Effector memory CD4-positive, alpha-beta T cell (primary cell): ENCODE results near the gene UAP1L1.

Experiments
- DNase-seq, 3 donors: peaks; one replicate each; pipeline ENCODE4 v3.0.0-alpha.2; 2020
- H3K27ac ChIP-seq: 2 replicates; pipeline ENCODE4 v1.7.0; 2013; ENCODE audit warnings: mild to moderate bottlenecking, low read length, moderate library complexity; ENCODE audit not compliant: insufficient read depth, poor library complexity, severe bottlenecking
- H3K27me3 ChIP-seq: replicated peaks from 2 replicates; pipeline ENCODE4 v1.7.0; 2013; ENCODE audit warnings: mild to moderate bottlenecking, low read length; ENCODE audit not compliant: insufficient read depth, control insufficient read depth, poor library complexity, severe bottlenecking
- H3K36me3 ChIP-seq: 2 replicates; pipeline ENCODE4 v1.7.0; 2013; ENCODE audit warnings: mild to moderate bottlenecking, low read length, moderate library complexity; ENCODE audit not compliant: control insufficient read depth, insufficient read depth
- H3K4me1 ChIP-seq: 2 replicates; pipeline ENCODE4 v1.7.0; 2013; ENCODE audit warnings: low read length, mild to moderate bottlenecking; ENCODE audit not compliant: control insufficient read depth, insufficient read depth, poor library complexity, severe bottlenecking
- H3K4me3 ChIP-seq: 2 replicates; pipeline ENCODE4 v1.7.0; 2013; ENCODE audit warnings: low read length, low read depth, mild to moderate bottlenecking; ENCODE audit not compliant: insufficient read depth, poor library complexity, severe bottlenecking
- H3K9me3 ChIP-seq: 2 replicates; pipeline ENCODE4 v1.7.0; 2013; ENCODE audit warnings: mild to moderate bottlenecking, low read length, moderate library complexity; ENCODE audit not compliant: control insufficient read depth

The UAP1L1 gene

GRCh38 chr9:137077758-137078693, 709 bp downstream of the UAP1L1 start:
- Histone ChIP-seq H3K27me3 (no peaks in the 10 kb centered on the region), H3K9me3 (no peaks in the 10 kb centered on the region), H3K27ac (peak overlapping the region; percentile 48), H3K4me3 (peak overlapping the region; percentile 55), H3K4me1 (peaks cover 11% of the 10 kb centered on the region), H3K36me3 (peaks cover 7% of the 10 kb centered on the region)
- peak in 1 of 3 donors; percentile 23 for DNase-seq

GRCh38 chr9:137078701-137079400, 1.5 kb downstream of the UAP1L1 start:
- no peak for DNase-seq
- H3K27me3 ChIP-seq, result no peaks in the 10 kb centered on the region
- no peaks in the 10 kb centered on the region for H3K9me3 ChIP-seq
- H3K4me3 ChIP-seq, result no peak overlapping the region
- no peak overlapping the region for H3K27ac ChIP-seq
- peaks cover 7% of the 10 kb centered on the region for H3K36me3 ChIP-seq
- peaks cover 11% of the 10 kb centered on the region for H3K4me1 ChIP-seq

- no peak overlapping the region for H3K27ac ChIP-seq
- H3K36me3 ChIP-seq, result peaks cover 7% of the 10 kb centered on the region
Observed at GRCh38 chr9:137079401-137079787, 2.1 kb downstream of the UAP1L1 start.

GRCh38 chr9:137080260-137081122, 3.2 kb downstream of the UAP1L1 start:
- DNase-seq, result no peak
- no peaks in the 10 kb centered on the region for H3K27me3 ChIP-seq
- H3K4me1 ChIP-seq, result peaks cover 13% of the 10 kb centered on the region
- no peak overlapping the region for H3K4me3 ChIP-seq
- no peaks in the 10 kb centered on the region for H3K9me3 ChIP-seq
- H3K36me3 ChIP-seq, result peaks cover 7% of the 10 kb centered on the region
- H3K27ac ChIP-seq, result no peak overlapping the region

More at GRCh38 chr9:137079401-137079787, 2.1 kb downstream of the UAP1L1 start:
- Histone ChIP-seq H3K4me1 (peaks cover 11% of the 10 kb centered on the region), H3K9me3 (no peaks in the 10 kb centered on the region), H3K4me3 (no peak overlapping the region), H3K27me3 (no peaks in the 10 kb centered on the region)
- no peak for DNase-seq

- peaks cover 21% of the 10 kb centered on the region for H3K4me1 ChIP-seq
- peaks cover 7% of the 10 kb centered on the region for H3K36me3 ChIP-seq
- H3K27ac ChIP-seq, result no peak overlapping the region
- no peak for DNase-seq
- no peak overlapping the region for H3K4me3 ChIP-seq
- no peaks in the 10 kb centered on the region for H3K9me3 ChIP-seq
- H3K27me3 ChIP-seq, result no peaks in the 10 kb centered on the region
Observed at GRCh38 chr9:137082222-137082924, 5.1 kb downstream of the UAP1L1 start.

- Histone ChIP-seq H3K27ac (no peak overlapping the region), H3K4me3 (no peak overlapping the region), H3K36me3 (peaks cover 7% of the 10 kb centered on the region), H3K4me1 (peaks cover 25% of the 10 kb centered on the region), H3K27me3 (no peaks in the 10 kb centered on the region), H3K9me3 (no peaks in the 10 kb centered on the region)
- no peak for DNase-seq
Observed at GRCh38 chr9:137082925-137083290, 5.6 kb downstream of the UAP1L1 start.

- peaks cover 19% of the 10 kb centered on the region for H3K4me1 ChIP-seq
- no peaks in the 10 kb centered on the region for H3K9me3 ChIP-seq
- H3K4me3 ChIP-seq, result no peak overlapping the region
- peaks cover 7% of the 10 kb centered on the region for H3K36me3 ChIP-seq
- DNase-seq, result no peak
- no peaks in the 10 kb centered on the region for H3K27me3 ChIP-seq
- no peak overlapping the region for H3K27ac ChIP-seq
Observed at GRCh38 chr9:137083394-137084004, 6.2 kb downstream of the UAP1L1 start.

- no peaks in the 10 kb centered on the region for H3K9me3 ChIP-seq
- H3K4me1 ChIP-seq, result peaks cover 19% of the 10 kb centered on the region
- H3K27ac ChIP-seq, result no peak overlapping the region
- no peak for DNase-seq
- peaks cover 11% of the 10 kb centered on the region for H3K36me3 ChIP-seq
- H3K27me3 ChIP-seq, result no peaks in the 10 kb centered on the region
- no peak overlapping the region for H3K4me3 ChIP-seq
Observed at GRCh38 chr9:137084526-137084925, 7.2 kb downstream of the UAP1L1 start.

GRCh38 chr9:137085920-137086530, 8.7 kb downstream of the UAP1L1 start:
- Histone ChIP-seq H3K27ac (peak overlapping the region; percentile 93), H3K4me1 (peaks cover 19% of the 10 kb centered on the region), H3K36me3 (peaks cover 11% of the 10 kb centered on the region), H3K9me3 (no peaks in the 10 kb centered on the region), H3K4me3 (peak overlapping the region; percentile 63), H3K27me3 (no peaks in the 10 kb centered on the region)
- peak in 1 of 3 donors; percentile 16 for DNase-seq
